HG03139 (cell line): ENCODE data around the gene AKR1A1.
A peak's percentile ranks its signal among the peaks of the same experiment; 100 is the strongest.
"Not testable (repeated sequence)": the region's sequence is repeated elsewhere in the genome, so short reads cannot be mapped to it uniquely, and the experiment has no call there.

ENCODE experiments used
- ATAC-seq: cut with Tn5 transposase; IDR thresholded peaks from one replicate; pipeline ENCODE4 v1.9.1; 2021; ENCODE audit not compliant: unreplicated experiment

Gene AKR1A1

GRCh38 chr1:45523516-45523915 is 27.1 kb upstream of the AKR1A1 start:
- not testable (repeated sequence) for ATAC-seq

- ATAC-seq: not testable (repeated sequence)
Measured at GRCh38 chr1:45523975-45524374, 26.7 kb upstream of the AKR1A1 start.

- no peak for ATAC-seq
Measured at GRCh38 chr1:45526135-45526644, 24.4 kb upstream of the AKR1A1 start.

GRCh38 chr1:45530632-45531135 is 19.9 kb upstream of the AKR1A1 start:
- ATAC-seq: no peak

- no peak for ATAC-seq
Measured at GRCh38 chr1:45531873-45532272, 18.8 kb upstream of the AKR1A1 start.

GRCh38 chr1:45535988-45536766 is 14.4 kb upstream of the AKR1A1 start:
- no peak for ATAC-seq

GRCh38 chr1:45536886-45537285 is 13.7 kb upstream of the AKR1A1 start:
- ATAC-seq: no peak

GRCh38 chr1:45541193-45541592 is 9.4 kb upstream of the AKR1A1 start:
- no peak for ATAC-seq

- no peak for ATAC-seq
Measured at GRCh38 chr1:45542591-45542990, 8.0 kb upstream of the AKR1A1 start.

GRCh38 chr1:45543581-45544417 is 6.8 kb upstream of the AKR1A1 start:
- ATAC-seq: peak; percentile 52

- ATAC-seq: no peak
Measured at GRCh38 chr1:45544530-45544929, 6.1 kb upstream of the AKR1A1 start.

GRCh38 chr1:45545019-45545493 is 5.6 kb upstream of the AKR1A1 start:
- no peak for ATAC-seq

GRCh38 chr1:45545553-45546310 is 4.9 kb upstream of the AKR1A1 start:
- ATAC-seq: no peak

GRCh38 chr1:45551684-45552083 is 1.1 kb downstream of the AKR1A1 start:
- no peak for ATAC-seq

- ATAC-seq: no peak
Measured at GRCh38 chr1:45552331-45552730, 1.7 kb downstream of the AKR1A1 start.

- ATAC-seq: no peak
Measured at GRCh38 chr1:45554198-45554597, 3.6 kb downstream of the AKR1A1 start.

GRCh38 chr1:45557422-45557944 is 6.9 kb downstream of the AKR1A1 start:
- ATAC-seq: no peak

GRCh38 chr1:45563843-45564242 is 13.2 kb downstream of the AKR1A1 start:
- ATAC-seq: no peak

GRCh38 chr1:45566722-45567121 is 16.1 kb downstream of the AKR1A1 start:
- no peak for ATAC-seq

- no peak for ATAC-seq
Measured at GRCh38 chr1:45567911-45568310, 17.3 kb downstream of the AKR1A1 start.

- no peak for ATAC-seq
Measured at GRCh38 chr1:45568421-45568820, 17.8 kb downstream of the AKR1A1 start.
